Activated naive CD8-positive, alpha-beta T cell (primary cell): ENCODE data around the gene CMYA5.
"Not testable (repeated sequence)": the region's sequence is repeated elsewhere in the genome, so short reads cannot be mapped to it uniquely, and the experiment has no call there.

Experiments used
- H3K27ac Mint-ChIP-seq: one replicate; pipeline ENCODE4 v1.8.0; 2021; ENCODE audit warnings: mixed read lengths
- H3K27me3 Mint-ChIP-seq: one replicate; pipeline ENCODE4 v1.8.0; 2021; ENCODE audit warnings: mixed read lengths
- H3K36me3 Mint-ChIP-seq: one replicate; pipeline ENCODE4 v1.8.0; 2021; ENCODE audit warnings: mixed read lengths
- H3K4me1 Mint-ChIP-seq: one replicate; pipeline ENCODE4 v1.8.0; 2021; ENCODE audit warnings: low read depth, mixed read lengths
- H3K4me3 Mint-ChIP-seq: one replicate; pipeline ENCODE4 v1.8.0; 2021; ENCODE audit warnings: mild to moderate bottlenecking, mixed read lengths
- H3K9me3 Mint-ChIP-seq: one replicate; pipeline ENCODE4 v1.8.0; 2021; ENCODE audit warnings: low read depth, mixed read lengths

CMYA5 gene

GRCh38 chr5:79689541-79690466, at the start of gene CMYA5:
Gene CMYA5, plus strand, starts transcription at chr5:79689836. Its CDS starts 72 bp downstream, at chr5:79689908.
- no peak within 1 kb of the TSS for H3K4me3 Mint-ChIP-seq
- peaks cover 22% of the 10 kb centered on the region for H3K36me3 Mint-ChIP-seq
- H3K27ac Mint-ChIP-seq = no peak within 1 kb of the TSS
- H3K27me3 Mint-ChIP-seq = no peaks in the 10 kb centered on the region
- no peaks in the 10 kb centered on the region for H3K4me1 Mint-ChIP-seq
- H3K9me3 Mint-ChIP-seq = no peaks in the 10 kb centered on the region

- no peaks in the 10 kb centered on the region for H3K27me3 Mint-ChIP-seq
- H3K9me3 Mint-ChIP-seq = no peaks in the 10 kb centered on the region
- H3K36me3 Mint-ChIP-seq = peaks cover 5% of the 10 kb centered on the region
- no peak overlapping the region for H3K27ac Mint-ChIP-seq
- peaks cover 15% of the 10 kb centered on the region for H3K4me1 Mint-ChIP-seq
- H3K4me3 Mint-ChIP-seq = no peak overlapping the region
These were observed 49.0 kb upstream of the CMYA5 start for GRCh38 chr5:79640571-79641055.

- Mint-ChIP-seq H3K9me3 (no peaks in the 10 kb centered on the region), H3K27ac (no peak overlapping the region), H3K4me3 (no peak overlapping the region), H3K36me3 (peaks cover 8% of the 10 kb centered on the region), H3K27me3 (no peaks in the 10 kb centered on the region), H3K4me1 (peaks cover 13% of the 10 kb centered on the region)
These were observed 48.2 kb upstream of the CMYA5 start for GRCh38 chr5:79641414-79641813.

GRCh38 chr5:79642210-79642609, 47.4 kb upstream of the CMYA5 start:
- Mint-ChIP-seq H3K27me3 (no peaks in the 10 kb centered on the region), H3K4me3 (no peak overlapping the region), H3K4me1 (peaks cover 13% of the 10 kb centered on the region), H3K9me3 (no peaks in the 10 kb centered on the region), H3K27ac (peak overlapping the region; percentile 46), H3K36me3 (peaks cover 9% of the 10 kb centered on the region)

- H3K4me1 Mint-ChIP-seq = no peaks in the 10 kb centered on the region
- H3K9me3 Mint-ChIP-seq = no peaks in the 10 kb centered on the region
- H3K27ac Mint-ChIP-seq = no peak overlapping the region
- no peaks in the 10 kb centered on the region for H3K27me3 Mint-ChIP-seq
- peaks cover 9% of the 10 kb centered on the region for H3K36me3 Mint-ChIP-seq
- no peak overlapping the region for H3K4me3 Mint-ChIP-seq
These were observed 35.8 kb upstream of the CMYA5 start for GRCh38 chr5:79653843-79654242.

GRCh38 chr5:79663212-79663611, 26.4 kb upstream of the CMYA5 start:
- H3K4me3 Mint-ChIP-seq = no peak overlapping the region

GRCh38 chr5:79666758-79667157, 22.9 kb upstream of the CMYA5 start:
- H3K9me3 Mint-ChIP-seq = no peaks in the 10 kb centered on the region
- peaks cover 1% of the 10 kb centered on the region for H3K4me1 Mint-ChIP-seq
- H3K36me3 Mint-ChIP-seq = peaks cover 15% of the 10 kb centered on the region
- H3K4me3 Mint-ChIP-seq = no peak overlapping the region
- no peak overlapping the region for H3K27ac Mint-ChIP-seq
- no peaks in the 10 kb centered on the region for H3K27me3 Mint-ChIP-seq

More at GRCh38 chr5:79663212-79663611, 26.4 kb upstream of the CMYA5 start:
- Mint-ChIP-seq H3K36me3 (peaks cover 22% of the 10 kb centered on the region), H3K27ac (no peak overlapping the region), H3K4me1 (no peaks in the 10 kb centered on the region), H3K27me3 (no peaks in the 10 kb centered on the region), H3K9me3 (no peaks in the 10 kb centered on the region)

- peaks cover 13% of the 10 kb centered on the region for H3K36me3 Mint-ChIP-seq
These were observed 17.2 kb upstream of the CMYA5 start for GRCh38 chr5:79672392-79672791.

GRCh38 chr5:79676354-79676753, 13.3 kb upstream of the CMYA5 start:
- H3K4me3 Mint-ChIP-seq, H3K9me3 Mint-ChIP-seq, H3K27me3 Mint-ChIP-seq, H3K27ac Mint-ChIP-seq: not testable (repeated sequence)
- H3K36me3 Mint-ChIP-seq = peaks cover 15% of the 10 kb centered on the region
- peaks cover 11% of the 10 kb centered on the region for H3K4me1 Mint-ChIP-seq

More at GRCh38 chr5:79672392-79672791, 17.2 kb upstream of the CMYA5 start:
- Mint-ChIP-seq H3K4me1 (peaks cover 9% of the 10 kb centered on the region), H3K9me3 (no peaks in the 10 kb centered on the region), H3K27ac (peak overlapping the region; percentile 47), H3K27me3 (no peaks in the 10 kb centered on the region), H3K4me3 (no peak overlapping the region)

- peak overlapping the region; percentile 46 for H3K27ac Mint-ChIP-seq
- not testable (repeated sequence) for H3K4me1 Mint-ChIP-seq, H3K4me3 Mint-ChIP-seq, H3K9me3 Mint-ChIP-seq, H3K27me3 Mint-ChIP-seq
- H3K36me3 Mint-ChIP-seq = peaks cover 21% of the 10 kb centered on the region
These were observed 7.5 kb upstream of the CMYA5 start for GRCh38 chr5:79682102-79682501.

GRCh38 chr5:79684782-79685181, 4.9 kb upstream of the CMYA5 start:
- H3K27ac Mint-ChIP-seq = no peak overlapping the region

GRCh38 chr5:79685627-79686026, 4.0 kb upstream of the CMYA5 start:
- H3K27me3 Mint-ChIP-seq = no peaks in the 10 kb centered on the region
- no peaks in the 10 kb centered on the region for H3K9me3 Mint-ChIP-seq
- H3K4me1 Mint-ChIP-seq = peaks cover 8% of the 10 kb centered on the region
- H3K36me3 Mint-ChIP-seq = peaks cover 28% of the 10 kb centered on the region
- no peak overlapping the region for H3K4me3 Mint-ChIP-seq
- no peak overlapping the region for H3K27ac Mint-ChIP-seq

More at GRCh38 chr5:79684782-79685181, 4.9 kb upstream of the CMYA5 start:
- H3K9me3 Mint-ChIP-seq = no peaks in the 10 kb centered on the region
- H3K27me3 Mint-ChIP-seq = no peaks in the 10 kb centered on the region
- peaks cover 30% of the 10 kb centered on the region for H3K36me3 Mint-ChIP-seq
- H3K4me3 Mint-ChIP-seq = no peak overlapping the region
- H3K4me1 Mint-ChIP-seq = peaks cover 8% of the 10 kb centered on the region

- no peaks in the 10 kb centered on the region for H3K27me3 Mint-ChIP-seq
- peaks cover 26% of the 10 kb centered on the region for H3K36me3 Mint-ChIP-seq
- no peak overlapping the region for H3K4me3 Mint-ChIP-seq
- peaks cover 3% of the 10 kb centered on the region for H3K4me1 Mint-ChIP-seq
- H3K27ac Mint-ChIP-seq = no peak overlapping the region
- no peaks in the 10 kb centered on the region for H3K9me3 Mint-ChIP-seq
These were observed 2.8 kb upstream of the CMYA5 start for GRCh38 chr5:79686799-79687198.

GRCh38 chr5:79687889-79688288, 1.7 kb upstream of the CMYA5 start:
- peaks cover 22% of the 10 kb centered on the region for H3K36me3 Mint-ChIP-seq

GRCh38 chr5:79691007-79691406, 1.4 kb downstream of the CMYA5 start:
- H3K27ac Mint-ChIP-seq = no peak overlapping the region
- no peaks in the 10 kb centered on the region for H3K27me3 Mint-ChIP-seq
- H3K4me3 Mint-ChIP-seq = no peak overlapping the region
- H3K4me1 Mint-ChIP-seq = no peaks in the 10 kb centered on the region
- no peaks in the 10 kb centered on the region for H3K9me3 Mint-ChIP-seq
- peaks cover 22% of the 10 kb centered on the region for H3K36me3 Mint-ChIP-seq

More at GRCh38 chr5:79687889-79688288, 1.7 kb upstream of the CMYA5 start:
- no peak overlapping the region for H3K4me3 Mint-ChIP-seq
- H3K9me3 Mint-ChIP-seq = no peaks in the 10 kb centered on the region
- H3K27me3 Mint-ChIP-seq = no peaks in the 10 kb centered on the region
- H3K27ac Mint-ChIP-seq = no peak overlapping the region
- H3K4me1 Mint-ChIP-seq = no peaks in the 10 kb centered on the region
